Osteoblast (primary cell): Measurements from ENCODE around the gene CLDN18. TPM values are rescaled to one million over a fixed set of nuclear protein-coding genes. Genes with fewer than 3 reads are reported as not detected.

Experiments
- DNase-seq: peaks from one replicate; pipeline ENCODE4 v3.0.0; 2011; ENCODE audit warnings: low spot score, mixed read lengths; ENCODE audit not compliant: insufficient read length; ENCODE audit errors: missing footprints
- H2AFZ ChIP-seq: 2 replicates; pipeline ENCODE4 v1.6.0; 2011; ENCODE audit warnings: mild to moderate bottlenecking, low read length
- H3K27ac ChIP-seq: 2 replicates; pipeline ENCODE4 v1.5.1; 2011; ENCODE audit warnings: mild to moderate bottlenecking, low read depth, low read length, moderate library complexity
- H3K27me3 ChIP-seq: 2 replicates; pipeline ENCODE4 v1.6.0; 2012; ENCODE audit warnings: mild to moderate bottlenecking, control low read depth, inconsistent platforms, low read length, moderate library complexity; ENCODE audit not compliant: insufficient read depth
- H3K36me3 ChIP-seq: 2 replicates; pipeline ENCODE4 v1.5.1; 2011; ENCODE audit warnings: mild to moderate bottlenecking, low read length, control low read depth, moderate library complexity; ENCODE audit not compliant: insufficient read depth
- H3K4me1 ChIP-seq: 2 replicates; pipeline ENCODE4 v1.5.1; 2011; ENCODE audit warnings: mild to moderate bottlenecking, low read length, control low read depth, moderate library complexity; ENCODE audit not compliant: insufficient read depth
- H3K4me2 ChIP-seq: 2 replicates; pipeline ENCODE4 v1.6.0; 2011; ENCODE audit warnings: mild to moderate bottlenecking, low read length; ENCODE audit not compliant: insufficient read depth
- H3K4me3 ChIP-seq: fragments of 200-600 bp; sonication (generic); 3 replicates; pipeline ENCODE4 v1.5.1; 2012; ENCODE audit warnings: mild to moderate bottlenecking, low read length, inconsistent platforms; ENCODE audit not compliant: insufficient read depth
- H3K79me2 ChIP-seq: 2 replicates; pipeline ENCODE4 v1.6.0; 2012; ENCODE audit warnings: mild to moderate bottlenecking, low read length, control low read depth, inconsistent platforms; ENCODE audit not compliant: insufficient read depth
- H3K9me3 ChIP-seq: 2 replicates; pipeline ENCODE4 v1.5.1; 2011; ENCODE audit warnings: low read depth, low read length, control low read depth
- H4K20me1 ChIP-seq: 2 replicates; pipeline ENCODE4 v1.6.0; 2012; ENCODE audit warnings: mild to moderate bottlenecking, low read length, control low read depth; ENCODE audit not compliant: insufficient read depth
- total RNA-seq: library from RNA; depleted of rRNA; stranded (reverse); fragments of >200 nt; gene quantifications from 2 replicates; pipeline ENCODE4 v1.2.3, GENCODE V29; 2012
- TF ChIP-seq, protein P1 (sequence below): IDR thresholded peaks from 2 replicates; pipeline ENCODE4 v1.5.1; 2011; ENCODE audit warnings: mild to moderate bottlenecking, low read depth, low read length, moderate library complexity; ENCODE audit errors: extremely low read depth

The CLDN18 gene
- not detected in 2 replicates for total RNA-seq

DNA sequence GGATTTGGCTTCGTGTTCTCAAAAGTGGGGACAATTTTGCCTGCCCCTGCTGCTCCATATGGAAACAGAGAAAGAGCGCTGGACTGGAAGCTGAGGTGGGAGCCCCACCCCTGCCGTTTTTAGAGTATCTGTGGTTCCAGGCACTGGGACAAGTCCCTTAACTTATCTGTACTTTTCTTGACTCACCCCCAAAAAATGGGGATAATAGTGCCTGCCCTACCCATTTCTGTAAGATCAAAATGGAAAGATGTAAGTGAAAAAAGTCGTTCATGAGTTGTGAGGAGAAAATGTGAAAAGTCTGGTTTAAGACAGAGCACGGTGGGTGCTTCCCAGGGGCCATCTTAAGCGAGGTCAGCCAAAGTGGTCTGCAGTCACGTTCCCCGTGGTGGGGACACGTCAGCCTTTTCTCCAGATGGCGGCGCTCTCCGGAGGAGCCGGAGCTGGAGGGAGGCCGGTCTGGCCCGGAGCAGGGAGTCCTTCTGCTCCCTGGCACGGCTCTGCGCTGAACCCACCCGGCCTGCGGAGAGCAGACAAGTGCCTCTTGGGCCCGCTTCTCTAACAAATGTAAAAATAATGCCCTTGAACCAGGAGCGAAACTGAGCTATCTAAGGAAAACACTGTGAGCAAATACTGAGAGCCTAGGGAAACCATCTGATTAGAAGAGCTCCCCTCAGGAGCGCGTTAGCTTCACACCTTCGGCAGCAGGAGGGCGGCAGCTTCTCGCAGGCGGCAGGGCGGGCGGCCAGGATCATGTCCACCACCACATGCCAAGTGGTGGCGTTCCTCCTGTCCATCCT is at the start of gene CLDN18:
Gene CLDN18 (plus strand): TSS at position 690 of the 797 bp plus-strand sequence. CDS start 61 bp downstream, at position 751.
- Histone ChIP-seq H3K79me2 (no peaks in the 10 kb centered on the region), H3K4me2 (no peak within 1 kb of the TSS), H4K20me1 (no peaks in the 10 kb centered on the region), H3K27ac (peak within 1 kb of the TSS; percentile 43), H2AFZ (no peak within 1 kb of the TSS), H3K27me3 (no peaks in the 10 kb centered on the region), H3K36me3 (no peaks in the 10 kb centered on the region), H3K4me1 (peaks cover 11% of the 10 kb centered on the region), H3K9me3 (no peaks in the 10 kb centered on the region), H3K4me3 (no peak within 1 kb of the TSS)
- DNase-seq: no peak
- TF ChIP-seq, protein P1, sequence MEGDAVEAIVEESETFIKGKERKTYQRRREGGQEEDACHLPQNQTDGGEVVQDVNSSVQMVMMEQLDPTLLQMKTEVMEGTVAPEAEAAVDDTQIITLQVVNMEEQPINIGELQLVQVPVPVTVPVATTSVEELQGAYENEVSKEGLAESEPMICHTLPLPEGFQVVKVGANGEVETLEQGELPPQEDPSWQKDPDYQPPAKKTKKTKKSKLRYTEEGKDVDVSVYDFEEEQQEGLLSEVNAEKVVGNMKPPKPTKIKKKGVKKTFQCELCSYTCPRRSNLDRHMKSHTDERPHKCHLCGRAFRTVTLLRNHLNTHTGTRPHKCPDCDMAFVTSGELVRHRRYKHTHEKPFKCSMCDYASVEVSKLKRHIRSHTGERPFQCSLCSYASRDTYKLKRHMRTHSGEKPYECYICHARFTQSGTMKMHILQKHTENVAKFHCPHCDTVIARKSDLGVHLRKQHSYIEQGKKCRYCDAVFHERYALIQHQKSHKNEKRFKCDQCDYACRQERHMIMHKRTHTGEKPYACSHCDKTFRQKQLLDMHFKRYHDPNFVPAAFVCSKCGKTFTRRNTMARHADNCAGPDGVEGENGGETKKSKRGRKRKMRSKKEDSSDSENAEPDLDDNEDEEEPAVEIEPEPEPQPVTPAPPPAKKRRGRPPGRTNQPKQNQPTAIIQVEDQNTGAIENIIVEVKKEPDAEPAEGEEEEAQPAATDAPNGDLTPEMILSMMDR: no peak

DNA sequence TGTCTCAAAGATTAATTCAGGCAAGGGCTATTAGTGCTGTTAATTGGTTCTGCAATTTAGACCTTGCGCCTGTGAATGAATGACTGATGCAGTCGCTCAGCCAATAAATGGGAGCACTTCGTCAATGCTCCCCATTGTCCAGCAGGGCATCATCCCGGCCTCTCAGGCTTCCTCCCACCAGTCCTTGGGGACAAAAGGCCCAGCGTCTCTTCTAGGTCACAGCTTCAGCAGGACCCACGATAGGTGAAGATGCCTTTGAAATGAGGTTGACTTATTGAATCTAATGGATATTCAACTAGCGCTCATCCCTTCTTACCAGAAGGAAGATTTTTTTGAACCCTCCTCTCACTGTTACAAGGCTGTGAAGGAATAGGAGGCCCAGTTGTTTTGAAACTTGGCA is 47.7 kb upstream of the CLDN18 start:
- Histone ChIP-seq H3K27me3 (no peaks in the 10 kb centered on the region), H3K4me1 (no peaks in the 10 kb centered on the region), H3K4me2 (no peak overlapping the region), H3K4me3 (no peak overlapping the region), H3K79me2 (no peaks in the 10 kb centered on the region), H3K9me3 (no peaks in the 10 kb centered on the region), H3K36me3 (no peaks in the 10 kb centered on the region), H2AFZ (no peak overlapping the region), H3K27ac (no peak overlapping the region), H4K20me1 (no peaks in the 10 kb centered on the region)
- TF ChIP-seq, protein P1: no peak
- DNase-seq: no peak

DNA sequence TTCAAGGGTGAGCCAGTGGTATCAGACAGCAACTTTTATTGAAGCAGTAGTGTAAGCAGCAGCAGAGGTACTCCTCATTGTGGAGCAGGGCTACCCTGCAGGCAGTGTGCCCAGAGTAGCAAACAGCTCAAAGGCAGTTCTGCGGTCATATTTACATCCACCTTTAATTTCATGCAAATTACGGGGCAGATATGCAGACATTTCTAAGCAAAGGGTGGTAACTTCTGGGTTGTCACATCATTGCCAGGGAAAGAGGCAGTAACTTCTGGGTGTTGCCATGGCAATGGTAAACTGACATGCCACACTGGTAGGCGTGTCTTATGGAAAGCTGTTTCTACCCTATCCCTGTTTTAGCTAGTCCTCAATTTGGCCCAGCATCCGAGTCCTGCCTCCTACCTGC is 46.5 kb upstream of the CLDN18 start:
- TF ChIP-seq, protein P1: no peak
- DNase-seq: no peak
- Histone ChIP-seq H3K9me3 (no peaks in the 10 kb centered on the region), H3K4me2 (no peak overlapping the region), H3K79me2 (no peaks in the 10 kb centered on the region), H2AFZ (no peak overlapping the region), H3K4me1 (no peaks in the 10 kb centered on the region), H3K4me3 (no peak overlapping the region), H3K27me3 (no peaks in the 10 kb centered on the region), H3K27ac (no peak overlapping the region), H4K20me1 (no peaks in the 10 kb centered on the region), H3K36me3 (no peaks in the 10 kb centered on the region)
